Endometrium (tissue), 2 donors: ENCODE measurements around the gene PGLYRP1.

ENCODE experiments used
- FAIRE-seq: peaks from 2 replicates; lab custom pipeline; 2012; peaks lifted over from hg19 to GRCh38; lab: Jason Lieb, UNC
- donor health status: control.
- donor health status: control.

The PGLYRP1 gene

DNA sequence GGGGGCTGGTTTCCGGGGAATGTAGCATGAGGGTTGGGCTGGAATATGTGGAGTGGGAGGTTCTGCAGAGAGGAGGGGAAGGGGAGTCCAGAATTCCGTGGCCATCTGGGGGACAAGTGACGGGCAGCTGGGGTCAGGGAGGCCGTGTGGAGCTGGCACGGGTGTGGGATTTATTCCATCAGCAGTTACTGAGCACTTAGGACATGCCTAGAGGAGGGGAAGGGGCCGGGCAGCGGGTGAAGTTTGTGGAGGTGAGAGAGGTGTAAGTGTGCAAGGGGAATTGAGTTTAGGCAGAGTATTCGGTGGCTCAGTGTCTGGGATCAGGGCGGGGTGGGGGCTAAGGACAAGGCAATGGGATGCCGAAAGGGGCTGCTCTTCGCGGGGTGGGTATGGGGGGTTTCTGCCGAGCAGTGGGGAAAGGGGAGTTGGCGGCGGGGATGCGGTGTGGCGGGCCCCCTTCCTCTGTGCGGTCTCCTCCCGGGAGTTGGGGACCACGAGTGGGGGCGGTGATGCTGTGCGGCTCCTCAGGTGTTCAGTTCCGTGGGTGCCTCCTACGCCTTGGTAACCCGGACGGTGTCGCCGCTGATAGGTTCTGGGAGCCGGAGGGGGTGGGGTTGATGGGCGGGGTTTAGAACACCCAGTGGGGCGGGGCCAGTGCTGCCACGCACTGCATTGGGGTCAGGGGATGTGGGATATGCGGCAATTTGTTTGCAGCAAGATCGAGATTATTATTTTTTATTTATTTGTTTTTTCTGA lies 22.2 kb downstream of the PGLYRP1 start:
- no peak for FAIRE-seq

DNA sequence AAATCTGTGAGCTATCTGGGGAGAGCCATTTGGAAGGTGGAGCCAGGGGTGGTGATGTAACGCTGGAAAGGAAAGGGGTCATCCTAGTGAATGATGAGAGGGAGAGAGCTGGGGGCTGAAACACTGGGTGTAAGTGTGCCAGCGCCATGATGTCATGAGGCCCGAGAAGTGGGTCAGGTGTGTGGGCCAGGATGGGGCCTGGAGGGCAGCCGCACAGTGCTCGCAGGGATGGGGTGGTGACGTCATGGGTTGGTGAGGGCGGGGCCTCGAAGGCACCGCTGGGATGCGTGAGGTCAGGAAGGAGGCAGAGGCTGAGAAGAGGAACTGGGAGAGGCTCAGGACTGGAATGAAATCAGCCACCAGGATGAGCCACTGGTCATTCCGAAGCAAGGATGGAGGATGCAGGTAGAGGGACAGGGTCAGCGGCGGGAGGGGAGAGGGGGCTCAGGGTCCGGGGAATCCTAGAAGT lies 23.2 kb downstream of the PGLYRP1 start:
- FAIRE-seq = no peak

DNA sequence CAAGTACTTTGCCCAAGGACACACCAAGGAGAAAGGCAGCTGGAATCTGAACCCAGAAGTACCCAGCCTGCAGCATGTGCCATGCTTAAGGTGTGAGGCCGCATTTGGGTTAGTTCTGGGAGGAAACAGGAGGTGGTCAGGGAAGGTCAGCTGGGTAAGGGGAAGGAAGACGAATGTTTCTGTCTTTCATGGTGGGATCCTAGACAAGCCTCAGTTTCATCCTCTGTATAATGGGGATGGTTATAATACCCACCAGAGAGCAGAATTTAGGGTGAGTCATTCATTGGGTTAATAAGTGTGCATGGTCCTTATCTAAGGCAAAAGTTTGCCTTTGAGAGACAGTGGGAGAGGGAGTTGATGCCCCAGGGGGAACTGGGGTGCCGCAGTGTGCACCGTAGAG lies 24.0 kb downstream of the PGLYRP1 start:
- no peak for FAIRE-seq

DNA sequence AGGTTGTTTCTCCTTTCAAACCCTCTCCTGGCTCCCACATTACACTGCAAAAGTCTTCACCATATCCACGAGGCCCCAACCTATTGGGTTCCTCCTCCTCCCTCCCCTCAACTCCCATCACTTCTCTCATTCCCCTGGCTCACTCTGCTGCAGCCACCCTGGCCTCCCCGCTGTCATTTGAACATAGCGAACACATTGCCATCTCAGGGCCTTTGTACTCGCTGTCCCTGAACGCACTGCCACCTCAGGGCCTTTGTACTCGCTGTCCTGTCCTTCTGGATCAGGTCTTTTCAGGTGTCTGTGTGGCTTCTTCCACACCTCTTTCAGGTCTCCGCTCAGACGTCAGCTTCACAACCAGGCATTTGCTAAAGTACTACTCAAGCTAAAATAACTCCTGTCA lies 25.9 kb downstream of the PGLYRP1 start:
- no peak for FAIRE-seq

DNA sequence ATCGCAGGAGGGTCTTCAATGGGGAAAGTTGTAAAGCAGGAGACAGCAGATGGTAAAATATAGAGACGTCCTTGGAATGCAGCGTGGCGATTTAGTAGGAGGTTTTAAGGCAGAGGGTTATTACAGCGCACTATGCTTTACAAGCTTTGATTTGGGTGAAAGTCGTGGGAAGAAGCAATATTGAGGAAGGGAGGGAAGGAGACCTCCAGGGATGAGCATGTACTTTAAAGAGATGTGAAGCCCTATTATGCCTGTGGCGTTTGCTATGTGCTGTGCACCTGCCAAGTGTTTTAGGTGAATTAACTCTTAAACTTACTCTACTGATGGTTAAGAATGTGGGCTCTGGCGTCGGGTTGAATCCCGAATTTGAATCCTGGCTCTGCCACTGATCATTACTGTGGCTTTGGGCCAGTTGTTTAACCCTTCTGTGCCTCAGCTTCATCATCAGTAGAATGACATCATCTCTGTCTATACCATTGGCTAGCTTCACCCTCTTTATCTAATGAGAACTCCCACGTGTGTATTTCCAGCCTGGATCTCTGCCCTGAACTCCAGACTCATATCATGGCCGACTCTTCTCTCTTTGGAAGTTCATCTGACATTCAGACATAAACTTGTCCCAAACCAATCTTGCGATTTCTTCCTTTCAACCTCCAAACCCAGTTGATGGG lies 27.0 kb downstream of the PGLYRP1 start:
- FAIRE-seq = no peak

DNA sequence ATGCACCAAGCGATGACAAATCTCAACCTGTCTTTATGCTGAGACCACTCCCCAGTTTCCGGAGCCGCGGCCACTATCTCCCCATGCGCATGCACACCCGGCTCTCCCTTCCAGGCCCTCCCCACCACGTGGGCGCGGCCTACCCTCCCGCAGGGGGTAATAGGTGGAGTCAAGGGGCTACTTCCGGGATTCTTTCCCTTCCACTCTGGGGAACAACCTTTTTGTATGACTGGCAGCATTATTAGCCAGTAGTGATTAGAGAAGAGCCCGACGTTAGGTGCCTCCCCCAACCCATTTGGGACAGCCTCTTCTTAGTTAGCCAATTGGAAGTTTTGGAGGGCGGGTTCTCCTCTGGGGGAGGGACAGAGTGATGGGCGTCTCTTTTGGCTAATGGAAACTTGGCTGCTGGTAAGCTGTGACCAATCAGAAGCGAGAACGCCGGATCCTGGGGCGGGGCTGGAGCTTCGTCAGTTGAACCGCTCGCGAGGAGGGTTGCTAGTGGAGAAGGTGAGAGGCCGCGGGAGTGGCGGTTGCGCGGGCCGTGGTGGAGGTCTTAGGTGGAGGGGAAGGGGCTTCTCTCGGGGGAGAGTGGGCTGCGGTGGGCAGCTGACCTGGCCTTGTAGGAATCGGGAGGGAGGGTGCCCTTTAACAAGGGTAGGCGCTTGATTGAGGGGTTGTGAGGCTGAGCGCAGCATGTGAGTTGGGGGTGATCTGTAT lies 27.7 kb downstream of the PGLYRP1 start, which contains the start of gene CCDC61:
Gene CCDC61 (plus strand): TSS at position 470 of the 717 bp plus-strand sequence. CDS start 7,552 bp downstream, outside the sequence.
- peak; percentile 100 for FAIRE-seq

DNA sequence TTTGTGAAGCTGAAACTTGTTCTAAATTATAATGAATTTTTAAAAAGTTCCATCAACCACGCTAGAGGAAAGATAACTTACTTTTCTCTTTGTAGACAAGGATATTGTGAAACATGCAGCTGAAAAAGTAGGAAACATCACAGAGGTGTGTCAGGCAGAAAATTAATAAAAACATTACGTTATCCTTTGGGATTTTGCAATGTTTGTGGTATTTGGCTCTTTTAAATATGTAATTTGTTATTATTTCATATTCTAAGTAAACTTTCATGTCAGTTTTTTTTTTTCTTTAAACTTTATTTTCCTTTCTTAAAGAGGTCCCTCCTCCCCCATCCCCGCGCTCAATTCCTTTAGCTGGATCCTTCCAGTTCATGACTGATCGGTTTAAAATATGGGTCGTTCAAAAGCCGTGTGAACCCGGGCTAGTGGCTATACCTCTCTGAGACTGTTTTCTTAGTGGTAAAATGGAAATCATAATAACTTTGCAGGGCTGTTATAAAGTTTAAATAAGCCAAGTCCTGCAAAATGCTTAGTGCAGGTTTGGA lies 28.3 kb downstream of the PGLYRP1 start:
- no peak for FAIRE-seq

DNA sequence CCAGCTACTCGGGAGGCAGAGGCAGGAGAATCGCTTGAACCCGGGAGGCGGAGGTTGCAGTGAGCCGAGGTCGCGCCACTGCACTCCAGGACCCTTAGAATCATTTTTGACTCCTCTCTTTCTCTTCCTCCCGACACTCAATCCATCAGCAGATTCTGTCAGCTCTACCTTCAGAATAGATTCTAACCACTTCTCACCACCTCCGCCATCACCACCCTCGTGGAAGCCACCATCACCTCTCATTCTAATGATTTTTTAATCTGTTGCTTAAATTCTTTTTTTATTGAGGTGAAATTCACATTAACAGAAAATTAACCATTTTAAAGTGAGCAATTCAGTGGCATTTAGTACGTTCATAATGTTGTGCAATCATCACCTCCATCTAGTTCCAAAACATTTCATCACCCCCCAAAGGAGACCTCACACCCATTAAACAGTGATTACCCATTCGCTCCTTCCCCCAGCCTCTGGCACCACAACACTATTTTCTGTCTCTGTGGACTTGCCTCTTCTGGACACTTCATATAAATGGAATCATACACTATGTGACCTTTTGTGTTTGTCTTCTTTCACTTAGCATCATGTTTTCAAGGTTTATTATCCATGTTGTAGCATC lies 32.6 kb downstream of the PGLYRP1 start:
- no peak for FAIRE-seq

DNA sequence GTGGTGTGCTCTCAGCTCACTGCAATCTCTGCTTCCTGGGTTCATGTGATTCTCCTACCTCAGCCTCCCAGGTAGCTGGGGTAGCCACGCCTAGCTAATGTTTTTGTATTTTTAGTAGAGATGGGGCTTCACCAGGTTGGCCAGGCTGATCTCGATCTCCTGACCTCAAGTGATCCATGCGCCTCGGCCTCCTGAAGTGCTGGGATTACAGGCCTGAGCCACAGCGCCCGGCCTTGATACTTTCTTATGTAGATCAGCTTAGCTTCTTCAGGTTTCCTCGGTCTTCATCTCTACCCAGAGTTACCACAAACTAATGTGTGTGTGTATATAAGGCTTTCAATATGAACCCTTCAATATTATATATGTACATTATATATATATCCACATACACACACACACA lies 37.5 kb downstream of the PGLYRP1 start:
- no peak for FAIRE-seq

DNA sequence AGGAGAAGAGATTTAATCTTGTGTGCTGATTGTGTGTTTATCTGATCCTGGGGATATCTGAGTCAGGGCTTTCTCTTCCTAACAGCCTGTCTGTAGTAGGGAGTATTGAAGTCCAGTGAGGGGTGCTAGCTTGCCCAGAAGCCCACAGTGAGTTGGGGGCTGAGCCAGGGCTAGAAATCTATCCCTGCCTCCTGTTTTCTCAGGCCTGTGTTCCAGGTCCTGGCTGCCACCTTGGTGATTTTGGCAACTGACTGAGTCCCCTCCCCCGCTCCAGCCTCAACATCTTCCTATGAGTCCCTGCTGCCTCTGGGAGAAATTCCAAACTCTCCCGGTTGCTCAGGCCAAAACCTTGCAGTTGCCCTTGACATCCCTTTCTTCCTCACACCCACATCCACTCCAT lies 41.5 kb downstream of the PGLYRP1 start:
- no peak for FAIRE-seq

DNA sequence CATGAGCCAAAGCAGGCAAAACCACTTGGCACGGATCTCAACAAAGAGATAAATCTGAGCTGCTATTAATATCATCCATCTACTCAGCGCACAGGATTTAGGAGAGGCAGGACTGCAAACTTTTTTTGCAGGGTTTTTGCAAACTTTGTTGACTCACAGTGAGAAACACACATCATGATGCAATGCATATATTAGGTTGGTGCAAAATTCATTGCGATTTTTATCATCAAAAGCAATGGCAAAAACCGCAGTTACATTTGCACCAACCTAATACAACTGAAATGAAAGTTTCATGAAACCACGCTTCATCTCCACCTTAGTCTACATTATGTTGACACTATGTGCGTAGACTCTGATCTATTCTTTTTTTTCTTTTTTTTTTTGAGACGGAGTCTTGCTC lies 44.7 kb downstream of the PGLYRP1 start:
- no peak for FAIRE-seq

DNA sequence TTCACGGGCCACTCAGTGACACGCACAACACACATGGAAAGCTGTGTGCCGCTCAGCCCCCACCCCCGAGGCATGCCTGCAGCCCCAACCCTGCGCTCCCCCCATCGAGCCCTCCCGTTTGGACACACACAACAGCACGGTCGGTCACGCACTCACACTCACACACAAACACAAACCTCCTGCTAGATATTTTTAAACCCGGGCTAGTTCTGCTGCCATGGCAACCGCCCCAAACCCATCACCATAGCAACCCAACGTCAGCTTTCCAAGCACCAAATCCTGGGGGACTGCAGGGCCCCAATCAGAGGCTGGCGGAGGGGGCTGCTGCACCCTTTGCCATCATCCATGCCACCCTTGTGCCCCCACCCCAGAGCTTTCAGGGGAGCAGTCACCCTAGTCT lies 46.7 kb downstream of the PGLYRP1 start:
- FAIRE-seq = no peak

DNA sequence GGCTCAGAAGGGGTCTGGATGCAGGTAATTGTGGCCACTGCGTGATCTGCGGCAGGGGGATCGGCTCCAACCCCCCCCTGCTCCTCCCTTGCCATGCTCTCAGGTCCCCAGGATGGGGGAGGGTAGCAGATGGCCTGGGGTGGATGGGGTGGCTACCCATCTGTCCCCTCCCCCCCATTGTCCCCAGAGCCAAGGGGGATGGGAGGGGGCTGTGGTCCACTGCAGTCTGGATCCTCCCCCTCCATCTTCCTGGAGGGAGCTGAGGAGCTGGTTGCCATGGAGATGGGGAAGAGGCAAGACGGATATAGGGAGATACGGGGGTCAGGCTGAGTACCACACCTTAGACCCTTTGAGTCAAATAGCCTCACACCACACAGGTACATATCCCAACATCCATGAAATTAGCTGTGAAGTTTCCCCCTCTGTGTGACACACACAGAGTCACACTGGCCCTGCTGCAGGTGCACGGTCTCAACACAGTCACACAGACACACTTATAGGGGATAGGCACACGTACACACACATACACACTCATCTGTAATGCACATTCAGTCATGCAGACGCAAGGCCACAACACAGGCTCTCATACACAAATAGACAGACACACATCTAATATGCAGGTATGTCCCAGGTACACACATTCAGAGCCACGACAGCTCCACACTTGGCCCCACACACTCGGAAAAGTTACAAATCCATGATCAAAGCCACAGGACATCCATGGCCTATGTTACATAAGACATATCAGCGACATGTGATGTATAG lies 47.4 kb downstream of the PGLYRP1 start:
- FAIRE-seq = no peak

DNA sequence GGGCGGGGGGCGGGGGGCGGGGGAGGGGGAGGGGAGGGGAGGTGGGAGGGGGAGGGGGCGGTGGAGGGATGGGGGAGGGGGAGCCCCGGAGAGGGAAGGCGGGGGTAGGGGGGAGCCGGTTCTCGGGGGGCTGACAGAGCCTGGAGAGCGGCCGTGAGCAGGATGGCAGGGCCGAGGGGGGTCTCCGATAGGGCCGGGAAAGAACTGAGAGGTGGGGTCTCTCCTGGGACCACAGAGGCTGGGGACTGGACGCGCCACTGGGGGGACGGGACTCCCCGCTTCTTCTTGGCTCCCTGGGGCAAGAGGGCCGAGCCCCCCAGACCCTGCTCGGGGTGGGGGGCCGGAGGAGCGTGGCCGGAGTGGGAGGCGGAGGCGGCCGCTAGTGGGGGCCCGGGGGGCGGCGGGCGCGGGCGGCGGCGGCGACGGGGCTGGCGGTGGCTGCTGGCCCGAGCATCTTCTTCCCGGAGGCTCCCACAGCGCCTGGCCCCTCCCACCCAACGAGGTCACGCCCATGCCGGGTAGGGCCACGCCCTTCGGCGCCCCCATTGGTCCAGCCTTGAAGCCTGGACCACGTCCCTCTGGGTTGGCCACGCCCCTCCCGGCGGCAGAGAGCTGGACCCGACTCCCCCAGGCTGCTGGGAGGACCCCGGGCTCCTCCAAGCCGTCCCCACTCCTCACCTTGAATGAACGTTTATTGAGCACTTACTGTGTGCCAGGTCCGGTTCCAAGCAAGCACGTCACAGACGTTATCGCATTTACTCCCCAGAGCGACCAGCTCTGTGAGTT lies 49.1 kb downstream of the PGLYRP1 start, which contains the start of gene NOVA2:
Gene NOVA2 (minus strand): TSS at position 313 of the 786 bp plus-strand sequence. CDS start 514 bp downstream, outside the sequence.
- FAIRE-seq = no peak

DNA sequence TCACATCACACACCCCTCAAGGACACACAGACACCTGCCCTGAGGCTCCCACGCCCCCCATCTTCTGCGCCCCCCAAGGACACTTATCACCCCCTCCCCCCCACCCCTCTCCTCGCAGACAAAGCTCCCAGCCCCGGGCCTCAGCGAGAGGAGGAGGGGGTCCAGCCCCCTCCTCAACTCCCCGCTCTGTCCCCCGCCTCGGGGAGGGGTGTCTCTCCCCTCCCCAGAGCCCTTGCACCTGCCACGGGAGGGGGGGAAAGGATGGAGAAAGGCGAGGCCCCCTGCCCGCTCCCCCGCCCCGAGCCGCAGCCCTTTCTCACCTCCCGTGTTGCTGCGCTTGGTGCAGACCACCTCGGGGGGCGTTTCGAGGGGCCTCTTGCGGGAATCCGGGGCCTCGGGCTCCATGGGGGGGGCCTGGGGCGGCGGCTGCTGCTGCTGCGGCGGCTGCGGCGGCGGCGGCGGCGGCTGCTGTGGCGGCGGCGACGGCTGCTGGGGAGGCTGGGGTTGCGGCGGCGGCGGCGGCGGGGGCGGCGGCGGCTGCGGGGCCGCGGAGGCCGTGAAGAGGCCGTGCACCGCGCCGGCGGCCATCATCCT lies 49.8 kb downstream of the PGLYRP1 start:
- no peak for FAIRE-seq

DNA sequence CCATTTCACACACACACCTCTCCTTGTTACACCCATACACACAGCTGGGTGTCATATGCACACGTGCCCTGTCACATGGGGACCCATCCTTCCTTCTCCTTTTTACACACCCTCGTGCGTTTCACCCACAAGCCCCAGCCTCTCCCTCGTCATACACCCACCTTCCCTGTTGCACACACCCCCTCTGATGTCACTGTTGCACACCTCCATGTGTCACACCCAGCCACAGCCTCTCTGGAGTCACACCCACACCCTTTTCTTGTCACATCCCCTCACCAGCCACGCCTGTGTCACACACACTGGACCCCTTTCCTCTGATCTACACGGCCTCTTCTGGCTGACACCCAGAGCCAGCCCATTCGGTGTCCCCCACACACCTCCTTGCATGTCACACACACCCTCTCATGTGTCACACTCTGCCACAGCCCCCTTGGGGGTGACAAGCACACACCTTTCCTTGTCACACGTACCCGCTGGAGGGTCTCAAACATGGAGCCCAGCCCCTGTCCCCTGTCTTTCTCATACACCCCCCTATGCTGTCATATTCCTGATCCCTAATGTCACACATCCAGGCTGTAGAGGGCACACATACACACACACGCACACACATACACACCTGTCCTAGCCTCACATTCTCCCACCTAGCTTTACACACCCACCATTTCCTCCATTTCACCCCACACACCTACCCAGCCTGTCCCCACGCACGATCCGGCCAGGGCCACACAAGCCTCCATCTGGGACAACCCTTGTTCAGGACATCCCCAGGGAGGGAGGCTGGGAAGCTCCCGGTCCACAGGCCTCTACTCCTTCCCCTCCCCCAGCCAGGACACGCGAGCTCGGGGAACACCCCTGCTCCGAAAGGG lies 50.5 kb downstream of the PGLYRP1 start:
- FAIRE-seq = no peak

DNA sequence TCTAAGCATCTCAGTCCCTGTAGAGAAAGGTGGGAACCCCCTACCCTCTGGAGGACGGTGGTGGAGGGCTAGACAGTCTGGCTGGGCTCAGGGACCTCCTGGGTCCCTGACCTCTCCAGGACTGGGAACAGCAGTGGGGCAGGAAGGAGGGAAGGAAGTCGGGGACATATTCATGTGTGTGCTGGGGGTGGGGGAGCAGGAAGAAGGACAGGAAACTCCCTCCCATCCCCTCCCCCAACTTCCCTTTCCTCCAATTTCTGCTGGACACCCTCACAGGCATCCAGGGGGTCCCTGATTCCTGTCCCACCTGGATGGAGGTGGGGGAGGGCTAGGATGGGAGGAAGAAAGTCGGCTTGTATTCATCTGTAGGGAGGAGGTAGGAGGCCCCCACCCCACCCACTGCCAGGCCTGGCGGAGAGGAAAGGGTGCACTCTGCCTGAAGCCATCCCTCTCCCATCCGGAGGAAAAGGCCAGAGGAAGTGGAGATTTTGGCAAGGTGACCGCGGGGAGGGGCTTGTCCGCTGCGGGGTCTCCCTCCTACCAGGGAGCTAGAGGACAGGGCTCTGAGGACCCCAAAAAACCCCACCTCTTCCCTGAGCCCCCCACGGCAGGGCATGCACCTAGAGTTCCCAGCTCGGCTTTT lies 51.5 kb downstream of the PGLYRP1 start:
- FAIRE-seq = no peak

DNA sequence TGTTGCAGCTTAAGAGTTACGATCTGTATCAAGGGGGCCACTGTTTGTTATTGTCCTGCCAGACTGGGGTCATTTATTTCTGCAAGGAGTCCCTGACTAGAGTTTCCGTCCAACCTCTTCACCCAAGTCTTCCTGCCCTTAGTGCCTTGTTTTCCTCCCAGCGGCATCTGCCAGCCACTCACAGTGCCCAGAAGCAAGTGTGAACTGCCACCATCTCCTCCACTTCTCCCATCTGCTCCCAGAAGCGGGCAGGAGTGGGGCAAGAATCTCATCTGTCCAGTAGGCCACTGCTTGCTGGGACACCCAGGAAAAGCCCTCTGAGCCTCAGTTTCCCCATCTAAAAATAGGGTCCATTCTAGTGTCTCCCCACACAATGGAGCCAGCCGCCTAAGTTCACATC lies 53.2 kb downstream of the PGLYRP1 start:
- no peak for FAIRE-seq
